Erythroblast (primary cell): ENCODE measurements around the gene SIX4.
A peak's percentile ranks its signal among the peaks of the same experiment; 100 is the strongest.

Experiments used
- DNase-seq, 2 experiments: peaks; one replicate each; lab custom pipeline; 2025; lab: John Stamatoyannopoulos, UW
- GATA1 ChIP-seq: IDR thresholded peaks from 2 replicates; pipeline ENCODE4 v1.6.1; 2011; ENCODE audit warnings: low read depth, mild to moderate bottlenecking, control low read depth, low read length, moderate library complexity
- POLR2A ChIP-seq: IDR thresholded peaks from 2 replicates; pipeline ENCODE4 v1.6.1; 2011; ENCODE audit warnings: mild to moderate bottlenecking, low read length

The SIX4 gene

DNA sequence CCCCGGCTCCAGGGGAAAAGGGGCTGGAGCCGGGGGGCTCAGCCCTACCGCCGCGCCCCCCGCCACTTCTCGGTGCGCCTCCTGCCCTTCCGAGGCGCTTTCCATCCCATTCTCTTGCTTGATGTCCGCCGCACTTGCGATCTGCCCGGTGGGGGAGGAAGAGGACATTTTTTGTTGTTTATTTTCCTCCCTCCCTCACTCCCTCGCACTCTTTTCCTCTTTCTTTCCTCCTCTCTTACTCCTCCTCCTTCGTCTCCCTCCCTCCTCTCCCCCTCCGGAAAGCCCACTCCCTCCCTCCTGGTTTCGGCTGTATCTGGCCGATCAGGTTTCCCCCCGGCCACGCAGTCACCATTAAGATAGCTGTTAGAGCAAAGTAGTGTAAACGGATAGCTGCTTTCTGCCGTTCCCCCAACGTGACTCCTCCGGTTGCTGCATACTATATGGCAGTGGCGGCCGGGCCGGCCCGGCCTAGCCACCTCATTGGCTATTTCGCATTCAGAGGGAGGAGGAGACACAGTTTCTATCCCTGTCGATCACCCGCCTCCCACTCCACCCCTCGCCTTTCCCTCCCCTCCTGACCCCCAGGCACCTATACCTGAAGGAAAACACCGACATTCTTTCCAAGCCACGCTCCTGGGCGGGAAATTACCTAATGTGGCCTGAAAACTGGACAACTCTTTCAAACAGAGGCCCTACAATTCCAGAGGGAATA, at the start of gene SIX4:
Gene SIX4 (minus strand): TSS at position 445 of the 712 bp plus-strand sequence. CDS start 277 bp downstream, at position 168.
- DNase-seq, result peak; percentile 48 to 54
- TF ChIP-seq GATA1 (no peak), POLR2A (no peak)

DNA sequence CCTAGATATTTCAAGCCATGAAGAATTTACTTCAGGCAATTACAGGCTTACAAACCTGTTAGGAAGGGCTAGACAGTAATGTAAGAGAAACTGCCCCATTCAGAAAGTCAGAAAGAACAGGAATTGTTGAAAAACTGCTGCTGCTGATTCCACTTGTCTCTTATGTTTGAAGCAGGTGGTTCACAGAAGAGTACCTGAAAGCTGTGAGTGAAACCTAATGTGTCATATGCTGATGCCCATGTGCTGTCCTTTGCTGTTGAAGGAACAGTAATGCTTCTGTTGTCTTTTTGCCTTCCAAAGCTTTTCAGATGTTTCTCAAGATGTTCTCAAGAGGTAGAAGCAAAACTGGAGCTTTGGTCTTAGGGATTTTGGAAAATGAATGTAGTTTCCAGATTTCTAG, 49.4 kb upstream of the SIX4 start:
- DNase-seq, result no peak
- TF ChIP-seq POLR2A, result no peak
- TF ChIP-seq GATA1, result no peak

DNA sequence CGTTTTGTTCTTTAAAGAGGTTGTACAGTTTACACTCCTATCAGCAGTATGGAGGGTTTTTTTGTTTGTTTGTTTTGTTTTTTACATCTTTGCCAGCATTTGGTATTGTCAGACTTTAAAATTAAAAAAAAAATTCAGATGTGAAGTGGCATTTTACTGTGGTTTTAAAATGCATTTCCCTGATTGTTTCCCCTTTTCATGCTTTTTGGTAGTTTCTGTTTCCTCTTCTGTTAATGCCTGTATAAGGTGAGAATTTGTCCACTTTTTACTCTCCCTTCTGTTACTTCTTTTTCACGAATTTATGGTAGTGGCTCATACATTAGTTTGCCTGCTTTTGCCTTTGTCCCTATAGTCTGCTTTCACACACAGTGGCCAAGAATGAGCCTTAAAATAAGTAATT, 47.0 kb upstream of the SIX4 start:
- DNase-seq, result no peak

DNA sequence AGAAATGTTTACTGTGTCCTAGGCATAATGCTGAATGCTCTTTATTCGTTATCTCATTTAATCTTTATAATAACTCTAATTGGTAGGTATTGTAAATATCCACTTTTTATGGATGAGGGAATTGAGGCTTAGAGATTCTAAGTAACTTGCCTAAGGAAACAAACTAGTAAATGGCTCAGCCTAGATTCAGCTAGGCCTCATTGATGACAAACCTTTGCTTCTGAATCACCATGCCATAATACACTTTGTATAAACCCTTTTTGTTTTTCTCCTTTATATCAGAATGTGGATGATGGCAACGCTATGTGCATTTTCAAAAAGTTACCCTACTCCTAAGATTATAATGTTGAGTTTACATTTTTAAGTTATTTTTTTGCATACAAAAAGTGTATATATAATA, 44.5 kb upstream of the SIX4 start:
- TF ChIP-seq GATA1, result no peak
- TF ChIP-seq POLR2A, result no peak
- DNase-seq, result no peak

More for the DNA sequence above, 47.0 kb upstream of the SIX4 start:
- TF ChIP-seq GATA1, result no peak
- no peak for TF ChIP-seq POLR2A

DNA sequence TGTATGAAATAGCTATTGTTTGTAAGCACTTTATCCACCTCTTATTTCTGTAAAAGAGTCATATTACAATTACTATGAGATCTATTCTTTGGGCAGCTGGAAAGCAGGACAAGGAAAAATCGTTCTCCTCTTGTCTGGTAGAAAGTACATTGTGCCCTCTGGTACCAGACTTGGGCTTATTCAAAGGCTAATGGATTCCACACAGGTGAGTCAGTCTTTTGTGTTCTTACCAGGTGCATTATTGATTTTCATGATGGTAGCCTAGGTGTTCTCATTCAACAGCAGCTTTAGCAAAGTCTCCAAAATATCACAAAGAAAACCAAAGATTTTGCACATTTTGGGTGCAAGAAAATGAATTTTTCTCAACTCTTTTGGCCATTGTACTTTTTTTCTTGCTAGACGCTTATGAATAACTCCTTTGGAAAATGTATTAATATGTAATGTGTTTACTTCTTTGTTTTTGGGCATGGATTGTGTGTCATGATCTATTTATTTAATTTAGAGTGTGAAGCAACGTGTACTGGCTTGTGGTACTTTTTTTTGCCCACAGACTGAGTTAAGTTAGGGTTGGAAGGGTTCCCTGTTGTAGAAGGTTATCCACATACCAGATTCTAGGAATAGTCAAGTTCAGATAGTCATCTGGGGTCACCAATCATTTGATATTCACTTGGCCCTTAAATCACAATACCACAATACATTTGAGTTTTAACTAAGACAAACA, 36.7 kb upstream of the SIX4 start:
- DNase-seq, result no peak
- TF ChIP-seq GATA1, result no peak
- TF ChIP-seq POLR2A, result no peak

DNA sequence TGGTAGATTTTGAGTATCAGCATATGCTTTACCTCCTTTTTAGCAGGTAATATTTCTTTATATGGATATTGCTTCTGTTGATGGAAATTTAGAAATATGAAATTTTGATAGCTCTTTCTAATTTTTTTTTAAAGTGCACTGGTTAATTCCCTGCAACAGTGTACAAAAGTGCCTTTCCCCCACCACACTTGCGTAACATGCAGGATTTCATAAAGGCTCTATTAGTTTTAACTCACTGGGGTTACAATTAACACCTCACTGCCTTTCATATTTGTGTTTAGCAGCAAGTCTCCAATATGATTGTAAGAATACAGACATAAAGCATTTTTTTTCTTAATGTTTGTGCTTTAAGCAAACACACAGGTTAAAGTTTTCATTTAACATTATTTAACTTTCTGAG, 36.1 kb upstream of the SIX4 start:
- TF ChIP-seq GATA1, result no peak
- TF ChIP-seq POLR2A, result no peak
- DNase-seq, result no peak

DNA sequence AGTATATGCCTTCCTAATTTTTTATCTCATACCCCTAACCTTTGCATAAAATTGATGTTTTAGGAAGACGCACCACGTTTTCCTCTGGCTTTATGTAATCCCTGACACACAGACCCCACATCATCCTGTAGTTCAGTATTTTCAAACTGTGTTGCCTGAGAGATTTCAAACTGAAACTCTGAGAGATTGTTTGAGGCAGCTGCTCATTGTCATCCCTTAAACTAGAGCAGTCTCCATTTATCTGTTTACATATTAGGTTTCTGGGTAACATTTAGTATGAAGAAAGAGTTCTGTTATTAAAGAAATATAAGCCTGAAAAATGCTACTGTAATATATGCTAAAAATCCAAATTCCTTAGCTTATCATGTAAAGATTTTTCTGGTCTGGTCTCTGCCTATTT, 34.7 kb upstream of the SIX4 start:
- no peak for DNase-seq
- TF ChIP-seq POLR2A, result no peak
- TF ChIP-seq GATA1, result no peak

DNA sequence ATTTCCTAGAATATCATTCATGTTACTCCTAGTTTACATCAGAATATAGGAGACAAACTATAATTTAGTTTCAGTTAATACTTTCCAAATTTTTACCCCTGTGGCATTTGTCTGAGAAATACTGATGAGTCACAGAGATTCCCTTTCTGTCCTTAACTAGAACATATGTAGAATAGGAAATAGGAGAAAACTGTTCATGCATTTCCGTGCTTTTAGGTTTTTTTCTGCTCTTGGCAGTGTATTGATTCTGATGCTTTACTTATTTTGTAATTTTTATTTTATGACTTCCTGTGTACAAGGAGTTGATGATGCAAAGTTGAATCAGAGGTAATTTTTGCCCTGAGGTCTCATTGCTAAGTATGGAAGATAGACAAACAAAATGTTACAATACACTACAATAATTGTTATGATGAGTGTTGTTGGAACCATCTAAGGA, 33.4 kb upstream of the SIX4 start:
- TF ChIP-seq GATA1, result no peak
- TF ChIP-seq POLR2A, result no peak
- no peak for DNase-seq

DNA sequence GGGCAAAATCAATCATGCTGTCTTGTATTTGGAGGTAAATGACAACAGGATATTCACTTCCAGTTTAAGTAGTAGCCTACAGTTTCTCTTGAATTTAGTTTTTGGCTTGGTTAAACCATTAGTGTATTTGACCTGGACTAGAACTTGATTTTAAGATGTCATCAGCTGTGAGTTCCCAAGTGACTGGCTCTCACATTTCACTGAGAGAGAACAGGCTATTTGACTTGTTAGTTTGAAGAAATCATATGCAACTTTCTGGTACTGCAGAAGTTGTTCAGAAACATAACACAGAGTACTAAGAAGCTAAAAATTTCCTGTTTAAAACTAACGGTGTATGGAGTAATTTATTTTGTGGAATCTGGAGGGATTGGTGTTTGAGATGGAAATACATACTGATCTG, 32.7 kb upstream of the SIX4 start:
- no peak for DNase-seq
- TF ChIP-seq POLR2A (no peak), GATA1 (no peak)

DNA sequence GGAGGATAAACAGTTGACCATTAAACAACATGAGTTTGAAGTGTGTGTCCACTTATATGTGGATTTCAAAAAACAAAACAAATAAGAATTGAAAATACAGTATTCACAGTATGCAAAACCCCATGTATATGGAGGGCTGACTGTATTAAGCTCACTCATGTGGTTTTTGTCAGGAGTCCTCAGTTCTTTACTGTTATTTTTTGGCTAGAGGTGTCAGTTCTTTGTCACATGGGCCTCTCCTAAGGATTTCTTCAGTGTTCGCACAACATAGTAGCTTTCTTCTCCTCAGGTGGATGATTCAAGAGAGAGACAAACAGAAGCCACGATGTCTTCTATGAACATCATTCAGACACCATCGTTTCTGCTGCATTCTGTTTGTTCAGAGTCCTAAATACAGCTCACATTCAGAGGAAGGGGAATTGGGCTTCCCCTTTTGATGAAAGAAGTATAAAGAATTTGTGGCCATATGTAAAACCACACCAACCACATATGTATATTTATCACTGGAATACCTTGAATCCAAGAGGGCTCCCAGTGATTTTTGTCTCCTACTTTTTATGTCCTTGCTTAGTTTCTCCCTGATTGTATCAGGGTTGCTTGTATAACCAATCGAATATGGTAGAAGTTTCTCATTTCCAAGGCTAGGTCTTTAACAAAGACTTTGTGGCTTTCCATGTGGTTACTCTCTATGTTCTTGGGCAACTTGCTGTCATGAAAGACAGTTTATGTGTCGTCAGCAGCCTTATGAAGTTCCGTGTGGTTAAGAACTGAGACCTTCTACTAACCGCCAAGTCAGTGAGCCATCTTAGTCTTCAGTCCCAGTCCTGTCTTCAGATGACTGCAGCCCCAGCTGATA, 29.3 kb upstream of the SIX4 start:
- peak in 1 of 2 experiments; percentile 8 for DNase-seq
- TF ChIP-seq GATA1 (no peak), POLR2A (no peak)

DNA sequence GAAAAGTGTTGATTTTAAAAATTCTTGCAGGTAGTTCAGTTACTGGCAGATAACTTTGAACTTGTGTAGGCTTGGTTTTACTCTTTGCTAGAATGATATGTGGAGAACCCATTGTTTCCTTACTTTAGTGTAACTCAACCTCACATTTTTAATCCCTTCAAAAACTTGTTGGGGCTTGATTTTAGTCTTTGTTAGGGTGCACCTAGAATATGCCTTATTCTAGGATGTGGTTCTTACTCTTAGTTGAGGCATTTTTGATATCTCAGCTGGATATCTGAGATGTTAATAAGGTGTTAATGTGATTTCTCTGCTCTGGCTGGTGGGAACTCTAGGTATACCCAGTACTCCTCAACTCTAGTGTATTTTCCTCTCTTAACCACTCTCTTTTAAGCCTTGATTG, 20.4 kb upstream of the SIX4 start:
- TF ChIP-seq POLR2A (no peak), GATA1 (no peak)
- DNase-seq, result no peak

DNA sequence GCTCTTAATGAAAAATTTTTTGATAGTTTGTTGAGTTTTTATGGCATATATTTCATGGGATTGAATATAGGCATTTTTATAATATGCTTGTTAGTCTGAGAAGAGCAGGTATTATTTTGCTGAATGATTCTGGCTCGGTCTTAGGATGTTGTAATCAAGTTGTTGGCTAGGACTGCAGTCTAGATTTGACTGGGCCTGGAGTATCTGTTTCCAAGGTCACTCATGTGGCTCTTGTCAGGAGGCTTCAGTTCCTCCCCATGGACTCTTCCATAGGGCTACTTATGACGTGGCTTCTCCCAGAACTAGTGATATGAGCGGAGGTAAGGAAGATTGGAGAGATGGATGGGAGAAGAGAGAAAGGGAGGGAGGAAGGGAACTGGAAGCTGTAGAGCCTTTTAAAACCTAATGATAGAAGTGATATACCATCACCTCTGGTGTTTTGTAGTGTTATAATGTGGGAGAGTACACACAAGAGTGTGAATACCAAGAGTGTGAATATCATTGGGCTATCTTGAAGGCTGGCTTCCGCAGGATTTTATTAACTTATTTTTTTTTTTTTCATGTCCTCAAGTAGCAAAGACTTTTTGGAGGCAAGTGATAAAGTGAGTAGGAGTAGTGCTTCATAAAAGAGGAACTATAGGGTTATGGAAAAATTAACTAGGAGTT, 14.8 kb upstream of the SIX4 start:
- TF ChIP-seq POLR2A (no peak), GATA1 (no peak)
- DNase-seq, result no peak

DNA sequence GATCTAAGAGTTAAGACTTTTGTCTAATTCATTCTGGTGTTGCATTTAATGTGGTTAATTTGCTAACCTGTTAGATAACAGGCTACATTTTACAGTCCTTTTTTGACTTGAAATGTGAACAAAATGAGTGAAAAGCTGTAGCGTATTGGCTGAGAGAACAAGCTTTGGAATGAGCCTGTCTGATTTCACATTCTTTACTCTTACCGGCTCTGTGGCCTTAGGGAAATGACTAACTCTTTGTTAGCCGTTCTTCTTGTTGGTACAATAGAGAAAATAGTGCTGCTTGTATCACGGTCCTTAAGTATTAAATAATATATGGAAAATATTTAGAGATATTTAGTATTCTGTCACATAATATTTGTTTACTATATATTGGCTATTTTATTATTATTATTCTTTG, 12.3 kb upstream of the SIX4 start:
- TF ChIP-seq POLR2A (no peak), GATA1 (no peak)
- DNase-seq, result no peak
